ENCODE results near the gene PTPRQ. TPM values are rescaled to one million over a fixed set of nuclear protein-coding genes. Genes with fewer than 3 reads are reported as not detected.

PTPRQ gene
- total RNA-seq, 1 donor from 2014 or later = 0.35 TPM

- TF ChIP-seq CTCF (IDR thresholded peaks at IDR 0.05) = no peak
Measured at GRCh38 chr12:80602455-80602854, 158.4 kb downstream of the PTPRQ start.

GRCh38 chr12:80607361-80608135, 163.5 kb downstream of the PTPRQ start:
- no peaks in the 10 kb centered on the region for H3K27me3 Mint-ChIP-seq (ENCODE audit: unreplicated experiment)
- no peaks in the 10 kb centered on the region for H3K9me3 Mint-ChIP-seq (ENCODE audit: unreplicated experiment)
- TF ChIP-seq CTCF (IDR thresholded peaks at IDR 0.05) = peak; percentile 17
- no peaks in the 10 kb centered on the region for H3K36me3 Mint-ChIP-seq (ENCODE audit: unreplicated experiment)
- no peak overlapping the region for H3K4me3 Mint-ChIP-seq (ENCODE audit: unreplicated experiment)
- no peaks in the 10 kb centered on the region for H3K4me1 Mint-ChIP-seq (ENCODE audit: unreplicated experiment)
- no peak overlapping the region for H3K27ac Mint-ChIP-seq (ENCODE audit: unreplicated experiment)
- DNase-seq (ENCODE audit: extremely low spot score, unreplicated experiment) = no peak

More at GRCh38 chr12:80602455-80602854, 158.4 kb downstream of the PTPRQ start:
- Mint-ChIP-seq H3K9me3 (ENCODE audit: unreplicated experiment) (no peaks in the 10 kb centered on the region), H3K27ac (ENCODE audit: unreplicated experiment) (no peak overlapping the region), H3K4me1 (ENCODE audit: unreplicated experiment) (peaks cover 4% of the 10 kb centered on the region), H3K4me3 (ENCODE audit: unreplicated experiment) (no peak overlapping the region), H3K36me3 (ENCODE audit: unreplicated experiment) (no peaks in the 10 kb centered on the region), H3K27me3 (ENCODE audit: unreplicated experiment) (no peaks in the 10 kb centered on the region)
- no peak for DNase-seq (ENCODE audit: extremely low spot score, unreplicated experiment)

GRCh38 chr12:80617733-80618132, 173.7 kb downstream of the PTPRQ start:
- TF ChIP-seq CTCF (IDR thresholded peaks at IDR 0.05) = no peak
- Mint-ChIP-seq H3K9me3 (ENCODE audit: unreplicated experiment) (no peaks in the 10 kb centered on the region), H3K27ac (ENCODE audit: unreplicated experiment) (no peak overlapping the region), H3K27me3 (ENCODE audit: unreplicated experiment) (no peaks in the 10 kb centered on the region), H3K36me3 (ENCODE audit: unreplicated experiment) (no peaks in the 10 kb centered on the region), H3K4me3 (ENCODE audit: unreplicated experiment) (no peak overlapping the region), H3K4me1 (ENCODE audit: unreplicated experiment) (no peaks in the 10 kb centered on the region)
- DNase-seq (ENCODE audit: extremely low spot score, unreplicated experiment) = no peak

- DNase-seq (ENCODE audit: extremely low spot score, unreplicated experiment) = no peak
- H3K27me3 Mint-ChIP-seq (ENCODE audit: unreplicated experiment) = no peaks in the 10 kb centered on the region
- peaks cover under 1% of the 10 kb centered on the region for H3K4me1 Mint-ChIP-seq (ENCODE audit: unreplicated experiment)
- TF ChIP-seq CTCF (IDR thresholded peaks at IDR 0.05) = no peak
- H3K27ac Mint-ChIP-seq (ENCODE audit: unreplicated experiment) = no peak overlapping the region
- no peaks in the 10 kb centered on the region for H3K36me3 Mint-ChIP-seq (ENCODE audit: unreplicated experiment)
- no peaks in the 10 kb centered on the region for H3K9me3 Mint-ChIP-seq (ENCODE audit: unreplicated experiment)
- H3K4me3 Mint-ChIP-seq (ENCODE audit: unreplicated experiment) = no peak overlapping the region
Measured at GRCh38 chr12:80620281-80620680, 176.2 kb downstream of the PTPRQ start.

GRCh38 chr12:80622271-80622670, 178.2 kb downstream of the PTPRQ start:
- Mint-ChIP-seq H3K9me3 (ENCODE audit: unreplicated experiment) (no peaks in the 10 kb centered on the region), H3K27me3 (ENCODE audit: unreplicated experiment) (no peaks in the 10 kb centered on the region), H3K36me3 (ENCODE audit: unreplicated experiment) (no peaks in the 10 kb centered on the region), H3K4me1 (ENCODE audit: unreplicated experiment) (peaks cover 9% of the 10 kb centered on the region), H3K4me3 (ENCODE audit: unreplicated experiment) (no peak overlapping the region), H3K27ac (ENCODE audit: unreplicated experiment) (no peak overlapping the region)
- TF ChIP-seq CTCF (IDR thresholded peaks at IDR 0.05) = peak; percentile 43
- DNase-seq (ENCODE audit: extremely low spot score, unreplicated experiment) = no peak
